GM12878 (cell line): ENCODE measurements around the gene TSHR. TPM values are rescaled to one million over a fixed set of nuclear protein-coding genes. Genes with fewer than 3 reads are reported as not detected.

Experiments used
- ATAC-seq: fragments of 200-7000 bp; cut with Tn5 transposase; 3 replicates; pipeline ENCODE4 v1.9.1; 2020; ENCODE audit warnings: mild to moderate bottlenecking, moderate library complexity
- BruUV-seq: library from RNA; stranded (reverse); fragments of 400-500 nt; replicated peaks from 2 replicates; lab custom pipeline; 2021; lab: Mats Ljungman, UMichigan
- CTCF ChIA-PET: fragments of 300-600 bp; sonication (Branson Sonifier 250); formaldehyde crosslinking; extraction: SDS; loops from one replicate; lab custom pipeline; 2021; ENCODE audit warnings: inconsistent platforms; lab: Yijun Ruan, JAX
- POLR2A ChIA-PET: fragments of 350-600 bp; formaldehyde crosslinking; extraction: SDS; loops from one replicate; lab custom pipeline; 2021; ENCODE audit warnings: inconsistent platforms; lab: Charles Lee
- RAD21 ChIA-PET: fragments of 300-600 bp; sonication (Branson Sonifier 250); formaldehyde crosslinking; loops from one replicate; lab custom pipeline; 2023; ENCODE audit warnings: antibody characterized with exemption; ENCODE audit not compliant: unreplicated experiment; lab: Charles Lee
- SMC1A ChIA-PET: fragments of 300-600 bp; sonication (Branson Sonifier 250); formaldehyde crosslinking; loops from one replicate; lab custom pipeline; 2023; ENCODE audit not compliant: unreplicated experiment, uncharacterized antibody; lab: Charles Lee
- DNase-seq: peaks from one replicate; pipeline ENCODE4 v3.0.0-alpha.2; 2011; ENCODE audit warnings: low read depth, low spot score
- FAIRE-seq: peaks from 3 replicates; lab custom pipeline; 2011; peaks lifted over from hg19 to GRCh38; lab: Jason Lieb, UNC
- H2AFZ ChIP-seq: 2 replicates; pipeline ENCODE4 v1.6.0; 2011; ENCODE audit warnings: low read depth, low read length, control low read depth; ENCODE audit not compliant: control insufficient read depth
- H3K27ac ChIP-seq: 2 replicates; pipeline ENCODE4 v1.5.1; 2011; ENCODE audit warnings: control low read depth; ENCODE audit not compliant: control insufficient read depth, insufficient read depth
- H3K27me3 ChIP-seq, 2 experiments: replicated peaks in 1 of 2; 2 replicates each; pipeline versions ENCODE4 v1.6.0 to v1.6.1; 2011; ENCODE audit warnings: low read length in 1 of 2; ENCODE audit not compliant: control insufficient read depth in 2 of 2, insufficient read depth in 2 of 2
- H3K36me3 ChIP-seq, 2 experiments: 2 replicates each; pipeline ENCODE4 v1.5.1; 2011; ENCODE audit warnings: low read length in 1 of 2; ENCODE audit not compliant: control insufficient read depth in 2 of 2, insufficient read depth in 2 of 2
- H3K4me1 ChIP-seq: 2 replicates; pipeline ENCODE4 v1.6.1; 2011; ENCODE audit warnings: mild to moderate bottlenecking, low read length, moderate library complexity, mixed read lengths; ENCODE audit not compliant: control insufficient read depth, insufficient read depth
- H3K4me2 ChIP-seq: 2 replicates; pipeline ENCODE4 v1.6.0; 2011; ENCODE audit warnings: control low read depth; ENCODE audit not compliant: control insufficient read depth, insufficient read depth
- H3K4me3 ChIP-seq: fragments of 200-600 bp; sonication (generic); 2 replicates; pipeline ENCODE4 v1.5.1; 2016
- H3K79me2 ChIP-seq: 2 replicates; pipeline ENCODE4 v1.6.0; 2011; ENCODE audit warnings: low read length; ENCODE audit not compliant: control insufficient read depth, insufficient read depth
- H3K9ac ChIP-seq: 2 replicates; pipeline ENCODE4 v1.8.0; 2011; ENCODE audit warnings: low read length, control low read depth, mixed read lengths; ENCODE audit not compliant: control insufficient read depth, insufficient read depth
- H3K9me3 ChIP-seq: replicated peaks from 3 replicates; pipeline ENCODE4 v1.5.1; 2011; ENCODE audit warnings: mild to moderate bottlenecking, low read length; ENCODE audit not compliant: control insufficient read depth, insufficient read depth
- H4K20me1 ChIP-seq: 2 replicates; pipeline ENCODE4 v1.6.0; 2011; ENCODE audit not compliant: control insufficient read depth, insufficient read depth
- ATF7 ChIP-seq: fragments of 450-650 bp; IDR thresholded peaks from 2 replicates; pipeline ENCODE4 v1.6.1; 2016; ENCODE audit warnings: low read depth, mild to moderate bottlenecking
- BMI1 ChIP-seq: fragments of 450-650 bp; IDR thresholded peaks from 2 replicates; pipeline ENCODE4 v1.6.1; 2016; ENCODE audit warnings: mild to moderate bottlenecking, moderate library complexity, borderline replicate concordance
- DPF2 ChIP-seq: fragments of 450-650 bp; IDR thresholded peaks from 2 replicates; pipeline ENCODE4 v1.6.1; 2017; ENCODE audit warnings: mild to moderate bottlenecking
- EGR1 ChIP-seq, 2 experiments: IDR thresholded peaks; 1 replicate in 1 of 2; 2 replicates in 1 of 2; pipeline ENCODE4 v1.6.1; 2011 to 2012; ENCODE audit warnings: low read depth in 2 of 2, low read length in 2 of 2, borderline replicate concordance in 1 of 2, mild to moderate bottlenecking in 1 of 2, moderate library complexity in 1 of 2
- EP300 ChIP-seq, 2 experiments: fragments of 150-350 bp in 1 of 2; IDR thresholded peaks; 2 replicates each; pipeline ENCODE4 v1.6.1; 2011 to 2012; ENCODE audit warnings: low read depth in 2 of 2, low read length in 2 of 2, borderline replicate concordance in 1 of 2, improper control_type of control experiment in 1 of 2, inconsistent platforms in 1 of 2; ENCODE audit not compliant: control insufficient read depth in 1 of 2
- FOS ChIP-seq: IDR thresholded peaks from 3 replicates; pipeline ENCODE4 v1.6.1; 2011; ENCODE audit warnings: borderline replicate concordance; ENCODE audit not compliant: insufficient read length; ENCODE audit errors: extremely low read depth
- HDAC6 ChIP-seq: fragments of 200-600 bp; sonication (generic); IDR thresholded peaks from one replicate; pipeline ENCODE4 v1.8.0; 2017; ENCODE audit warnings: antibody characterized with exemption; ENCODE audit not compliant: unreplicated experiment
- PAX8 ChIP-seq: fragments of 450-650 bp; IDR thresholded peaks from 2 replicates; pipeline ENCODE4 v1.6.1; 2017; ENCODE audit warnings: mild to moderate bottlenecking, moderate library complexity
- SUZ12 ChIP-seq: fragments of 200-600 bp; sonication (generic); IDR thresholded peaks from one replicate; pipeline ENCODE4 v1.6.1; 2018; ENCODE audit warnings: antibody characterized with exemption, mild to moderate bottlenecking; ENCODE audit not compliant: unreplicated experiment
- TCF7 ChIP-seq: IDR thresholded peaks from 2 replicates; pipeline ENCODE4 v1.6.1; 2014; ENCODE audit warnings: antibody characterized with exemption, borderline replicate concordance
- in situ Hi-C: fragments of 300-500 bp; cut with MboI; formaldehyde crosslinking; loops from 9 replicates; pipeline ENCODE4 v1.14.3; 2018; ENCODE audit warnings: mixed read lengths
- intact Hi-C: fragments of 100-400 bp; cut with micrococcal nuclease; formaldehyde crosslinking; loops from one replicate; pipeline ENCODE4 v1.14.2; 2022; ENCODE audit not compliant: unreplicated experiment
- polyA plus RNA-seq, 11 experiments: library from polyadenylated mRNA; depleted of rRNA in 4 of 11; unstranded in 6 of 11; stranded (reverse) in 5 of 11; fragments of >200 nt; fragmentation: Nextera tagmentation in 4 of 11; fragmentation: Illumina TruSeq in 1 of 11; extraction: Ambion mirVana in 4 of 11; extraction: Trizol in 1 of 11; gene quantifications; 1 replicate in 1 of 11; 2 replicates in 10 of 11; pipeline versions ENCODE4 v1.2.1 to v1.2.3, GENCODE V29; 2011 to 2016; ENCODE audit warnings: inconsistent platforms in 2 of 11, missing spikeins in 2 of 11, low read depth in 1 of 11
- total RNA-seq, 4 experiments: library from RNA; depleted of rRNA in 3 of 4; stranded (reverse); fragments of >200 nt in 3 of 4; fragmentation: Illumina TruSeq in 1 of 4; extraction: Trizol in 1 of 4; gene quantifications; 2 replicates each; pipeline versions ENCODE4 v1.2.1 to v1.2.3, GENCODE V29; 2013 to 2021
- TF ChIP-seq, protein P1 (sequence below): IDR thresholded peaks from 2 replicates; pipeline ENCODE4 v1.6.1; 2012; ENCODE audit warnings: low read depth, low read length, improper control_type of control experiment
- TF ChIP-seq, protein P2 (sequence below): fragments of 450-650 bp; IDR thresholded peaks from 2 replicates; pipeline ENCODE4 v1.6.1; 2016; ENCODE audit warnings: mild to moderate bottlenecking
- TF ChIP-seq, protein P3 (sequence below): IDR thresholded peaks from 2 replicates; pipeline ENCODE4 v1.6.1; 2012; ENCODE audit warnings: improper control_type of control experiment, low read depth, low read length; ENCODE audit not compliant: insufficient replicate concordance

The TSHR gene
- total and polyA plus RNA-seq, 10 of the 15 experiments (the other 5 are each of a cell fraction or from before 2014, with no cell fraction given), result 0.06 to 0.31 TPM; not detected in 8

DNA sequence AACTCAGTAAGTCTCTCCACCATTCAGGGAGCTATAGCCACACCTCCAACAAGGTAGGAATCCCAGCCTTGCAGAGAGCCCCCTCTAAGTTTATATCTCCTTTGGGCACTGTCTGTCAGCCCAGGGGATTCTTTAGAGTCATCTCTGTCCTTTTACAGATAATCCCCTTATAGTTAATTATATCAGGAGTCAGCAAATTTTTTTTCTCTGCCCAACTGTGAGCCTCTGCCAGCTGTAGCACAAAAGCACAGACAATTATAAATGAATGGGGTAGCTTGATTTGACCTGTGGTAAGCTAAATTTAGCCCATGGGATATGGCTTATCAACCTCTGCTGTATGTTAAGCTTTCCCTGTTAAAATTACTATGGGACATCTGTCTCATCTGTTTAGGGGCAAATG is 22.1 kb upstream of the TSHR start:
- ChIA-PET CTCF (interaction anchor here (1.6 to 1.9 kb wide), 2 partner anchors 22 to 54 kb away, joined by 5 to 7 read pairs; partner anchors contain the start of gene TSHR), SMC1A (interaction anchor here (0.6 to 3.8 kb wide), 3 partner anchors 9 to 31 kb away, joined by 3 to 30 read pairs (median 3); partner anchors contain the start of gene CEP128), RAD21 (no interaction called here), POLR2A (no interaction called here)
- Histone ChIP-seq H3K9me3 (peaks cover 5% of the 10 kb centered on the region; the same call in 2 of the 3 replicates), H3K4me2 (no peak overlapping the region), H2AFZ (no peak overlapping the region), H3K27me3 (no peaks in the 10 kb centered on the region), H4K20me1 (no peaks in the 10 kb centered on the region), H3K79me2 (no peaks in the 10 kb centered on the region), H3K36me3 (no peaks in the 10 kb centered on the region), H3K4me3 (no peak overlapping the region), H3K27ac (no peak overlapping the region), H3K4me1 (peaks cover 29% of the 10 kb centered on the region), H3K9ac (no peak overlapping the region)
- no peak for FAIRE-seq
- no peak for ATAC-seq
- TF ChIP-seq SUZ12 (no peak), BMI1 (no peak), FOS (no peak), PAX8 (no peak), TCF7 (no peak), ATF7 (no peak), DPF2 (no peak), HDAC6 (no peak), EGR1 (IDR thresholded peaks at IDR 0.05; ENCODE audit: borderline replicate concordance in 1 of 2, low read depth in 2 of 2, low read length in 2 of 2) (no peak), EP300 (IDR thresholded peaks at IDR 0.05; ENCODE audit: borderline replicate concordance in 1 of 2, control insufficient read depth in 1 of 2, low read depth in 2 of 2, low read length in 2 of 2) (no peak)
- TF ChIP-seq, protein P1, sequence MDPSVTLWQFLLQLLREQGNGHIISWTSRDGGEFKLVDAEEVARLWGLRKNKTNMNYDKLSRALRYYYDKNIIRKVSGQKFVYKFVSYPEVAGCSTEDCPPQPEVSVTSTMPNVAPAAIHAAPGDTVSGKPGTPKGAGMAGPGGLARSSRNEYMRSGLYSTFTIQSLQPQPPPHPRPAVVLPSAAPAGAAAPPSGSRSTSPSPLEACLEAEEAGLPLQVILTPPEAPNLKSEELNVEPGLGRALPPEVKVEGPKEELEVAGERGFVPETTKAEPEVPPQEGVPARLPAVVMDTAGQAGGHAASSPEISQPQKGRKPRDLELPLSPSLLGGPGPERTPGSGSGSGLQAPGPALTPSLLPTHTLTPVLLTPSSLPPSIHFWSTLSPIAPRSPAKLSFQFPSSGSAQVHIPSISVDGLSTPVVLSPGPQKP, result no peak
- TF ChIP-seq, protein P2, sequence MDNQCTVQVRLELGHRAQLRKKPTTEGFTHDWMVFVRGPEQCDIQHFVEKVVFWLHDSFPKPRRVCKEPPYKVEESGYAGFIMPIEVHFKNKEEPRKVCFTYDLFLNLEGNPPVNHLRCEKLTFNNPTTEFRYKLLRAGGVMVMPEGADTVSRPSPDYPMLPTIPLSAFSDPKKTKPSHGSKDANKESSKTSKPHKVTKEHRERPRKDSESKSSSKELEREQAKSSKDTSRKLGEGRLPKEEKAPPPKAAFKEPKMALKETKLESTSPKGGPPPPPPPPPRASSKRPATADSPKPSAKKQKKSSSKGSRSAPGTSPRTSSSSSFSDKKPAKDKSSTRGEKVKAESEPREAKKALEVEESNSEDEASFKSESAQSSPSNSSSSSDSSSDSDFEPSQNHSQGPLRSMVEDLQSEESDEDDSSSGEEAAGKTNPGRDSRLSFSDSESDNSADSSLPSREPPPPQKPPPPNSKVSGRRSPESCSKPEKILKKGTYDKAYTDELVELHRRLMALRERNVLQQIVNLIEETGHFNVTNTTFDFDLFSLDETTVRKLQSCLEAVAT, result no peak
- TF ChIP-seq, protein P3, sequence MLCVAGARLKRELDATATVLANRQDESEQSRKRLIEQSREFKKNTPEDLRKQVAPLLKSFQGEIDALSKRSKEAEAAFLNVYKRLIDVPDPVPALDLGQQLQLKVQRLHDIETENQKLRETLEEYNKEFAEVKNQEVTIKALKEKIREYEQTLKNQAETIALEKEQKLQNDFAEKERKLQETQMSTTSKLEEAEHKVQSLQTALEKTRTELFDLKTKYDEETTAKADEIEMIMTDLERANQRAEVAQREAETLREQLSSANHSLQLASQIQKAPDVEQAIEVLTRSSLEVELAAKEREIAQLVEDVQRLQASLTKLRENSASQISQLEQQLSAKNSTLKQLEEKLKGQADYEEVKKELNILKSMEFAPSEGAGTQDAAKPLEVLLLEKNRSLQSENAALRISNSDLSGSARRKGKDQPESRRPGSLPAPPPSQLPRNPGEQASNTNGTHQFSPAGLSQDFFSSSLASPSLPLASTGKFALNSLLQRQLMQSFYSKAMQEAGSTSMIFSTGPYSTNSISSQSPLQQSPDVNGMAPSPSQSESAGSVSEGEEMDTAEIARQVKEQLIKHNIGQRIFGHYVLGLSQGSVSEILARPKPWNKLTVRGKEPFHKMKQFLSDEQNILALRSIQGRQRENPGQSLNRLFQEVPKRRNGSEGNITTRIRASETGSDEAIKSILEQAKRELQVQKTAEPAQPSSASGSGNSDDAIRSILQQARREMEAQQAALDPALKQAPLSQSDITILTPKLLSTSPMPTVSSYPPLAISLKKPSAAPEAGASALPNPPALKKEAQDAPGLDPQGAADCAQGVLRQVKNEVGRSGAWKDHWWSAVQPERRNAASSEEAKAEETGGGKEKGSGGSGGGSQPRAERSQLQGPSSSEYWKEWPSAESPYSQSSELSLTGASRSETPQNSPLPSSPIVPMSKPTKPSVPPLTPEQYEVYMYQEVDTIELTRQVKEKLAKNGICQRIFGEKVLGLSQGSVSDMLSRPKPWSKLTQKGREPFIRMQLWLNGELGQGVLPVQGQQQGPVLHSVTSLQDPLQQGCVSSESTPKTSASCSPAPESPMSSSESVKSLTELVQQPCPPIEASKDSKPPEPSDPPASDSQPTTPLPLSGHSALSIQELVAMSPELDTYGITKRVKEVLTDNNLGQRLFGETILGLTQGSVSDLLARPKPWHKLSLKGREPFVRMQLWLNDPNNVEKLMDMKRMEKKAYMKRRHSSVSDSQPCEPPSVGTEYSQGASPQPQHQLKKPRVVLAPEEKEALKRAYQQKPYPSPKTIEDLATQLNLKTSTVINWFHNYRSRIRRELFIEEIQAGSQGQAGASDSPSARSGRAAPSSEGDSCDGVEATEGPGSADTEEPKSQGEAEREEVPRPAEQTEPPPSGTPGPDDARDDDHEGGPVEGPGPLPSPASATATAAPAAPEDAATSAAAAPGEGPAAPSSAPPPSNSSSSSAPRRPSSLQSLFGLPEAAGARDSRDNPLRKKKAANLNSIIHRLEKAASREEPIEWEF, result no peak
- intact Hi-C loops, result no loop called here
- BruUV-seq, result no TSS peak
- no peak for DNase-seq
- in situ Hi-C loops, result no loop called here
